Colonic mucosa (tissue), 4 donors: ENCODE measurements around the gene TMC7. TPM values are rescaled to one million over a fixed set of nuclear protein-coding genes. Genes with fewer than 3 reads are reported as not detected.
A peak's percentile ranks its signal among the peaks of the same experiment; 100 is the strongest.

ENCODE experiments used
- DNase-seq: peaks from one replicate; pipeline ENCODE4 v3.0.0-alpha.2; 2020
- H3K27ac ChIP-seq: fragments of 200-600 bp; one replicate; pipeline ENCODE4 v1.8.0; 2021
- H3K27me3 ChIP-seq: fragments of 200-600 bp; one replicate; pipeline ENCODE4 v1.8.0; 2021
- H3K36me3 ChIP-seq: fragments of 200-600 bp; one replicate; pipeline ENCODE4 v1.8.0; 2021
- H3K4me1 ChIP-seq: fragments of 200-600 bp; one replicate; pipeline ENCODE4 v1.8.0; 2021; ENCODE audit warnings: mild to moderate bottlenecking
- H3K4me3 ChIP-seq: fragments of 200-600 bp; one replicate; pipeline ENCODE4 v1.8.0; 2021
- H3K9ac ChIP-seq, 2 donors: one replicate each; pipeline ENCODE4 v1.7.0; 2013; ENCODE audit warnings: control low read depth in 2 of 2, low read depth in 2 of 2, low read length in 2 of 2
- H3K9me3 ChIP-seq: fragments of 200-600 bp; one replicate; pipeline ENCODE4 v1.8.0; 2021
- CTCF ChIP-seq: fragments of 200-600 bp; IDR thresholded peaks from one replicate; pipeline ENCODE4 v1.8.0; 2022; ENCODE audit warnings: antibody characterized with exemption, mild to moderate bottlenecking
- intact Hi-C: fragments of 100-400 bp; cut with DNase I; formaldehyde crosslinking; loops from one replicate; pipeline ENCODE4 v1.14.1; 2022
- total RNA-seq, 2 donors: library from RNA; stranded (reverse); fragmentation: NEBNext Ultra II Directional in 1 of 2; extraction: Animal tissue kit (Norgen Biotek cat#: 25700) in 1 of 2; gene quantifications; one replicate each; pipeline ENCODE4 v1.2.1, GENCODE V29; 2021
- donor health status: healthy.
- donor health status: DM: no; HTN: no; CAD: no.
- donor health status: DM: no; HTN: no; CAD: no.

Gene TMC7
- total RNA-seq, 2 donors from 2014 or later = 10.0 to 10.6 TPM

GRCh38 chr16:18942061-18942460, 41.7 kb upstream of the TMC7 start:
- intact Hi-C loops = no loop called here
- H3K27ac ChIP-seq = peak overlapping the region; percentile 19
- no peaks in the 10 kb centered on the region for H3K9me3 ChIP-seq
- DNase-seq = peak; percentile 32
- no peak overlapping the region for H3K4me3 ChIP-seq
- H3K4me1 ChIP-seq = no peaks in the 10 kb centered on the region
- TF ChIP-seq CTCF = no peak
- H3K27me3 ChIP-seq = no peaks in the 10 kb centered on the region
- H3K9ac ChIP-seq = no peak overlapping the region
- no peaks in the 10 kb centered on the region for H3K36me3 ChIP-seq

- Histone ChIP-seq H3K27ac (no peak overlapping the region), H3K4me1 (no peaks in the 10 kb centered on the region), H3K4me3 (no peak overlapping the region), H3K36me3 (no peaks in the 10 kb centered on the region), H3K27me3 (no peaks in the 10 kb centered on the region), H3K9me3 (no peaks in the 10 kb centered on the region), H3K9ac (no peak overlapping the region)
- TF ChIP-seq CTCF = no peak
- intact Hi-C loops = no loop called here
- DNase-seq = no peak
Observed at GRCh38 chr16:18943414-18943813, 40.3 kb upstream of the TMC7 start.

- intact Hi-C loops = no loop called here
- TF ChIP-seq CTCF = no peak
- Histone ChIP-seq H3K9me3 (no peaks in the 10 kb centered on the region), H3K4me3 (no peak overlapping the region), H3K27me3 (no peaks in the 10 kb centered on the region), H3K4me1 (no peaks in the 10 kb centered on the region), H3K27ac (peak overlapping the region; percentile 10), H3K36me3 (no peaks in the 10 kb centered on the region), H3K9ac (no peak overlapping the region)
- DNase-seq = no peak
Observed at GRCh38 chr16:18945233-18945632, 38.5 kb upstream of the TMC7 start.

- no peaks in the 10 kb centered on the region for H3K9me3 ChIP-seq
- TF ChIP-seq CTCF = no peak
- no peak overlapping the region for H3K27ac ChIP-seq
- no peak overlapping the region for H3K4me3 ChIP-seq
- DNase-seq = no peak
- H3K4me1 ChIP-seq = no peaks in the 10 kb centered on the region
- H3K9ac ChIP-seq = no peak overlapping the region
- intact Hi-C loops = no loop called here
- H3K36me3 ChIP-seq = no peaks in the 10 kb centered on the region
- H3K27me3 ChIP-seq = no peaks in the 10 kb centered on the region
Observed at GRCh38 chr16:18948372-18949020, 35.2 kb upstream of the TMC7 start.

- no peaks in the 10 kb centered on the region for H3K4me1 ChIP-seq
- no peak for DNase-seq
- H3K27ac ChIP-seq = no peak overlapping the region
- H3K9ac ChIP-seq = no peak overlapping the region
- H3K9me3 ChIP-seq = no peaks in the 10 kb centered on the region
- no peak overlapping the region for H3K4me3 ChIP-seq
- intact Hi-C loops = no loop called here
- no peaks in the 10 kb centered on the region for H3K36me3 ChIP-seq
- no peak for TF ChIP-seq CTCF
- no peaks in the 10 kb centered on the region for H3K27me3 ChIP-seq
Observed at GRCh38 chr16:18950469-18951185, 33.1 kb upstream of the TMC7 start.
